GM08714 (cell line): ENCODE measurements around the gene FCER2.

Experiments
- H3K4me3 ChIP-seq: fragments of 200-500 bp; sonication (Bioruptor generic); 2 replicates; pipeline ENCODE4 v1.5.1; 2014; ENCODE audit warnings: mild to moderate bottlenecking, low read length, inconsistent platforms
- ZNF274 ChIP-seq: IDR thresholded peaks from 2 replicates; pipeline ENCODE4 v1.6.1; 2012; ENCODE audit warnings: mild to moderate bottlenecking, low read depth, low read length

The FCER2 gene

DNA sequence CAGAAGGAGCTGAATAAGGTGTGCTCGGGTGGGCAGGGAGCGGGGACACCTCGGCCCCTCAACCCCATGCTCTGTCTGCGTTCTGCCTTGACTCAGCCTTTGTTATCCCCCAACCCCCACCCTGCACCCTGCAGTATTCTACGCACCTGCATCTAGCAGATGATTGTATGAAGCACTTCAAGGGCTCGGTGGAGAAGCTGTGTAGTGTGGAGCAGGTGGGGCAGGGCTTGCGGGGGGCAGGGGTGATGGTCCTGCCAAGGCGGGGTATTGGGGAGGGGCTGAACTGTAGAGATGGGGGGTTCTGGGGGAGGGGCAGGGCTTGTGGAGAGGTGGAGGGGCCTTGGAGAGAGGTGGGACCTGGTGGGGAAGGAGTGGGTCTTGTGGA, 58.9 kb downstream of the FCER2 start:
- TF ChIP-seq ZNF274 = no peak
- H3K4me3 ChIP-seq = no peak overlapping the region

DNA sequence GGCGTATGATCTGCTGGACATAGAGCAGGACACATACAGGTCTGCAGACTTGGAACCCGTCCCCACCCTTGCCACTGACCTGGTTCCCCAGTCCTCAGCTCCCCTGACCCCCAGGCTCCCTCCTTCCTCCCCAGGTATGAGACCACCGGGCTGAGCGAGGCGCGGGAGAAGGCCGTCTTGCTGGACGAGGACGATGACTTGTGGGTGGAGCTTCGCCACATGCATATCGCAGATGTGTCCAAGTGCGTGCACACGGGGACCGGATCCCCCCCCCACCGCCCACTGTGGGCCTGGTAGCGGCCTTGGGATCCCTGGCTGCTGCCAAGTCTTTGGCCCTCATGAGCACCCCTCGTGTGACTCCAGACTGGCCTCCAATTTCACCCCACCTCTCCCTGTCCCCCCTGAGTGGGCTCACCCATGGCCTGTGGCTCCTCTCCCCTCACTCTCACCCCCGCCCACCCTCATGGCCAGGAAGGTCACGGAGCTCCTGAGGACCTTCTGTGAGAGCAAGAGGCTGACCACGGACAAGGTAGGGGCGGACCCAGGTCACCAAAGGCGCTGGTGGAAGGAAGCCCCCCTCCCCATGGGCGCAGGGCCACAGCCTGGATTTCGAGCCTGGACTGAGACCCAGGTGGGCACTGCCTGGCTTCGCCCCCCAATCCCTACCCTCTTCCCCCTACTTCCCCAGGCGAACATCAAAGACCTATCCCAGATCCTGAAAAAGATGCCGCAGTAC, 59.5 kb downstream of the FCER2 start:
- no peak for TF ChIP-seq ZNF274
- no peak overlapping the region for H3K4me3 ChIP-seq

DNA sequence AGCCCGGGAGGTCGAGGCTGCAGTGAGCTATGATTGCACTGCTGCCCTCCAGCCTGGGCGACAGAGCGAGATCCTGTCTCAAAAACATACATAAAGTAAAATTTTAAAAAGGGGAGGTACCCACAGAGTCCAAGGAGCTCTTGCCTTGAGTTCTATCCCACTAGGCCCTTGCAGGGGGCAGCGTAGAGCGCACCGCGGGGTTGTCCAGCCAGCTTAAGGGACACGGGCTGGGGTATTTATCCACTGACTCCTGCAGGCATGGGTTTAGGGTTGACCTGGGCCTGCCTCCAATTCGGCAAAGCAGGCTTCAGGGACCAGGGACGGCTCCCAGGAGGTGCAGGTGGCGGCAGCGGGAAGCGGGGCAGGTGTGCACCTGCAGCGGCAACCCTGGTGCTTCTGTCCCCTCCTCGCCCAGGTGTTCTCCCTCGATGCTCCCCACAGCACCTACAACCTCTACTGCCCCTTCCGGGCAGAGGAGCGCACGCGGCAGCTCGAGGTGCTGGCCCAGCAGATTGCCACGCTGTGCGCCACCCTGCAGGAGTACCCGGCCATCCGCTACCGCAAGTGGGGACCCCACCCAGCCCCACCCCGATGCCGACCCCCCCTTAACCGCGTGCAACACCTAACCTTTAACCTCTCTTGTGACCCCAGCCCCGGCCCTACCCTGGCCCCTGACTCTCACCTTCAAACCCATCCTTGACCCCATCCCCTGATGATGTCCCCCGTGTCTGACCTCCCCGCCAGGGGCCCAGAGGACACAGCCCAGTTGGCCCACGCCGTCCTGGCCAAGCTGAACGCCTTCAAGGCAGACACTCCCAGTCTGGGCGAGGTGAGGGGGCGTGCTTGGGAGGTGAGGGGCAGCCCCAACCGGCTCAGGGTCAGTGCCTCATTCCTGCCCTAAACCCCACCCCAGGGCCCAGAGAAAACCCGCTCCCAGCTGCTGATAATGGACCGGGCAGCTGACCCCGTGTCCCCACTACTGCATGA, 60.3 kb downstream of the FCER2 start:
- H3K4me3 ChIP-seq = no peak overlapping the region
- TF ChIP-seq ZNF274 = no peak

DNA sequence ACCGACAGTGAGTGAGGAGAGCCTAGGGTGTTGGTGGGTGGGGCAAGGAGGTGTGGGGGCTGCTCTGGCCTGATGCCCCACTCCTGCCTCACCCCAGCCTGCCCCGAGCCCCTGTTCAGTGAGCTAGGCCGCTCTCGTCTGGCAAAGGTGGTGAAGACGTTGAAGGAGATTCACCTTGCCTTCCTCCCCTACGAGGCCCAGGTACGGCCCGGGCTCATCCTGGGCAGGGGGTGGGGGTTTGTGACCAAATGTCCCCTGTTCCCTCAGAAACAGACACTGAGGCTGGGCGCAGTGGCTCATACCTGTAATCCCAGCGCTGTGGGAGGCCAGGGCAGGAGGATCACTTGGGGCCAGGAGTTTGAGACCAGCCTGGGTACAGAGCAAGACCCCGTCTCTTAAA, 61.1 kb downstream of the FCER2 start:
- no peak for TF ChIP-seq ZNF274
- H3K4me3 ChIP-seq = no peak overlapping the region

DNA sequence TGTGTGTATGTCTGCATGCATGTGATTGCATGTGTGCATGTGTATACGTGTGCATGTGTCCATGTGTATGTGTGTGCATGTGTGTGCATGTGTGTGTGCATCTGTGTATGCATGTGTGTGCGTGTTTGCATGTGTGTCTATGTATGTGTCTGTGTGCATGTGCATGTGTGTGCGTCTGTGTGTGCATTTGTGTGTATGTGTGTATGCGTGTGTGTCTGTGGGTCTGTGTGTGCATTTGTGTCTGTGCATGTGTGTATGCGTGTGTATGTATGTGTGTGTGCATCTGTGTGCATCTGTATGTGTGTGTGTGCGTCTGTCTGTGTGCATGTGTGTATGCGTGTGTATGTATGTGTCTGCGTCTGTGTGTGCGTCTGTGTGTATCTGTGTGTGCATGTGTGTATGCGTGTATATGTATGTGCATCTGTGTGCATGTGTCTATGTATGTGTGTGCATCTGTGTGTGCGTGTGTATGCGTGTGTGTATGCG, 62.0 kb downstream of the FCER2 start:
- H3K4me3 ChIP-seq = no peak overlapping the region
- TF ChIP-seq ZNF274 = no peak

DNA sequence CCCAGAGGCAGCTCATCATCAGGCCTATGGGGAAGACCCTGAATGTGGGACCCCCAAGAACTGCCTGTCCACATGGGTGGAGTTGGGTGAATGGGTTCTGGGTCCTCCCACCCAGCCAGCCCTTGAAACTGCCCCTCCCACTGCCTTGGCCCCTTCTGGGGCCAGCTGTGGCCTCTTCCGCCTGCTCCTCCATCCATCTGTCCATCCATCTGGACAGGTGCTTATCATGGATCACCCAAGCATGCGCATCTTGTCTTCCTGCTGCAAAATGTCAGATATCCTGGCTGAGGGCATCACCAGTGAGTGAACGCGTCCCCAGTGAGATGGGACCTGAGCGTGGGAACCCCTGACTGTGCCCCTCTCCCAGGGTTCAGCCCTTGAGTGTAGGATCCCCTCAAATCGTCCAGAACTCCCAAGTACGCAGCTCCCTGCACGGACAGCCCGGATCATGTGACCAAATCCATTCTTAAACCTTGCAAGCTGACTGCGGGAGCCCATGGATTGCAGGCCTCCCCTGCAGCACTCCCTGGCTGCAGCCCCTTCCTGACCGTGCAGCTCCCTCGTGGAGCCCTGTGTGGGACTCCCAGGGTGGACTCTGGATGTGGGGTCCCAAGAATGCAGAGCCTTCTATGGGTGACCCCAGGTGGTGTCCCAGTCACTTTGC, 63.0 kb downstream of the FCER2 start:
- no peak for TF ChIP-seq ZNF274

More for the DNA sequence above, 63.0 kb downstream of the FCER2 start:
- no peak overlapping the region for H3K4me3 ChIP-seq
